KBM-7 (cell line): ENCODE data around the gene DHRS12.

Experiments used
- DNase-seq: peaks from one replicate; pipeline ENCODE4 v3.0.0-alpha.2; 2015
- in situ Hi-C: fragments of 300-500 bp; cut with MboI; formaldehyde crosslinking; loops from 2 replicates; pipeline ENCODE4 v1.14.3; 2020; ENCODE audit warnings: low sequenced_read_pairs, low pct_unique_long_range_greater_than_20kb, mixed read lengths

Gene DHRS12

GRCh38 chr13:51742031-51742430, 61.9 kb downstream of the DHRS12 start:
- in situ Hi-C loops, result no loop called here
- DNase-seq, result no peak

- in situ Hi-C loops, result no loop called here
- no peak for DNase-seq
Observed at GRCh38 chr13:51740698-51741097, 63.3 kb downstream of the DHRS12 start.

- no peak for DNase-seq
- in situ Hi-C loops, result no loop called here
Observed at GRCh38 chr13:51739027-51739764, 64.8 kb downstream of the DHRS12 start.

GRCh38 chr13:51738226-51738905, 65.6 kb downstream of the DHRS12 start:
- in situ Hi-C loops, result no loop called here
- no peak for DNase-seq

GRCh38 chr13:51737609-51738008, 66.4 kb downstream of the DHRS12 start:
- no peak for DNase-seq
- in situ Hi-C loops, result no loop called here

GRCh38 chr13:51734786-51735185, 69.2 kb downstream of the DHRS12 start:
- in situ Hi-C loops, result no loop called here

GRCh38 chr13:51733374-51734298, 70.3 kb downstream of the DHRS12 start:
- in situ Hi-C loops, result no loop called here

More at GRCh38 chr13:51734786-51735185, 69.2 kb downstream of the DHRS12 start:
- no peak for DNase-seq

GRCh38 chr13:51731759-51732158, 72.2 kb downstream of the DHRS12 start:
- no peak for DNase-seq
- in situ Hi-C loops, result no loop called here

More at GRCh38 chr13:51733374-51734298, 70.3 kb downstream of the DHRS12 start:
- DNase-seq, result no peak

GRCh38 chr13:51730927-51731326, 73.0 kb downstream of the DHRS12 start:
- DNase-seq, result no peak
- in situ Hi-C loops, result no loop called here

- in situ Hi-C loops, result no loop called here
- DNase-seq, result no peak
Observed at GRCh38 chr13:51729866-51730553, 74.0 kb downstream of the DHRS12 start.

- DNase-seq, result no peak
- in situ Hi-C loops, result no loop called here
Observed at GRCh38 chr13:51728972-51729371, 75.0 kb downstream of the DHRS12 start.

GRCh38 chr13:51728275-51728673, 75.7 kb downstream of the DHRS12 start:
- in situ Hi-C loops, result no loop called here
- no peak for DNase-seq

GRCh38 chr13:51727634-51728274, 76.2 kb downstream of the DHRS12 start:
- no peak for DNase-seq
- in situ Hi-C loops, result no loop called here

- in situ Hi-C loops, result no loop called here
- no peak for DNase-seq
Observed at GRCh38 chr13:51726446-51727193, 77.3 kb downstream of the DHRS12 start.

- in situ Hi-C loops, result no loop called here
- DNase-seq, result no peak
Observed at GRCh38 chr13:51724721-51725120, 79.2 kb downstream of the DHRS12 start.

- no peak for DNase-seq
- in situ Hi-C loops, result no loop called here
Observed at GRCh38 chr13:51723529-51723928, 80.4 kb downstream of the DHRS12 start.

GRCh38 chr13:51721496-51721895, 82.5 kb downstream of the DHRS12 start:
- in situ Hi-C loops, result no loop called here
- no peak for DNase-seq

GRCh38 chr13:51719394-51719793, 84.6 kb downstream of the DHRS12 start:
- no peak for DNase-seq
- in situ Hi-C loops, result no loop called here
